WTC11 (cell line): ENCODE results near the gene CCDC107.

Experiments used
- ATF1 ChIP-seq: sonication (generic); formaldehyde crosslinking; IDR thresholded peaks from 2 replicates; pipeline ENCODE4 v1.8.1; 2023; ENCODE audit warnings: mild to moderate bottlenecking, moderate library complexity, missing genetic modification reagents
- CREB1 ChIP-seq: sonication (generic); formaldehyde crosslinking; IDR thresholded peaks from 2 replicates; pipeline ENCODE4 v1.8.0; 2023; ENCODE audit warnings: mild to moderate bottlenecking, missing genetic modification reagents
- CTCF ChIP-seq: fragments of 200-600 bp; IDR thresholded peaks from 2 replicates; pipeline ENCODE4 v1.8.0; 2022; ENCODE audit warnings: antibody characterized with exemption
- MLX ChIP-seq: sonication (generic); formaldehyde crosslinking; IDR thresholded peaks from 2 replicates; pipeline ENCODE4 v1.8.1; 2023; ENCODE audit warnings: mild to moderate bottlenecking, missing genetic modification reagents, moderate library complexity
- SMAD3 ChIP-seq: sonication (generic); formaldehyde crosslinking; IDR thresholded peaks from 2 replicates; pipeline ENCODE4 v1.8.0; 2022; ENCODE audit warnings: missing genetic modification reagents, mild to moderate bottlenecking, borderline replicate concordance
- ZBTB21 ChIP-seq: sonication (generic); formaldehyde crosslinking; IDR thresholded peaks from 2 replicates; pipeline ENCODE4 v1.8.1; 2023; ENCODE audit warnings: mild to moderate bottlenecking, missing genetic modification reagents, borderline replicate concordance
- ZNF263 ChIP-seq: sonication (generic); formaldehyde crosslinking; IDR thresholded peaks from 2 replicates; pipeline ENCODE4 v1.8.1; 2022; ENCODE audit warnings: low read depth, mild to moderate bottlenecking, moderate library complexity, missing genetic modification reagents
- ZNF512 ChIP-seq: sonication (generic); formaldehyde crosslinking; IDR thresholded peaks from 2 replicates; pipeline ENCODE4 v1.8.1; 2022; ENCODE audit warnings: missing genetic modification reagents, borderline replicate concordance
- TF ChIP-seq, protein P1 (sequence below): fragments of 250-450 bp; sonication (Bioruptor Pico); IDR thresholded peaks from 2 replicates; pipeline ENCODE4 v2.1.2; 2022; ENCODE audit warnings: mild to moderate bottlenecking, moderate library complexity
- TF ChIP-seq, protein P2 (sequence below): fragments of 250-450 bp; sonication (Bioruptor Pico); conservative IDR thresholded peaks from 2 replicates; pipeline ENCODE4 v1.9.0; 2021; ENCODE audit warnings: mild to moderate bottlenecking

DNA sequence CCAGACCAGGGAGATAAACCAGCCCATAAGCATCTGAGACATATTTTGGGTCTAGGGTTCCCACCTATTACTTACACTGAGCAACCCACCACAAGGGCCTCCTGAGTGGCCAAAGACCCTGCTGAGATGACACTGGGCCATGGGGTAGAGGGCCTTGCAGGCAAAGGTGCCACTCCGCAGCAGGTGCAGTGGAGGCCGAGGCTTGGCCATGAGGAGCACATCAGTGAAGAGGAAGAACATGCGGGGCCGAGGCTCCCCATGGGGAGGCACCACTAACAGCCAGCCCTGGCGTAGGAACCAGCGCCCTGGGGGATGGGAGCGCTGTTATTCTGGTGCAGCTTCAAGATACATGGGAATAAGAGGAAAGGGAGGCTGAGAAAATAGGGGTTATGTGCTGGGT lies 4.3 kb downstream of the CCDC107 start:
- no peak for TF ChIP-seq SMAD3 (CRISPR knock-in tag)
- TF ChIP-seq, protein P1, sequence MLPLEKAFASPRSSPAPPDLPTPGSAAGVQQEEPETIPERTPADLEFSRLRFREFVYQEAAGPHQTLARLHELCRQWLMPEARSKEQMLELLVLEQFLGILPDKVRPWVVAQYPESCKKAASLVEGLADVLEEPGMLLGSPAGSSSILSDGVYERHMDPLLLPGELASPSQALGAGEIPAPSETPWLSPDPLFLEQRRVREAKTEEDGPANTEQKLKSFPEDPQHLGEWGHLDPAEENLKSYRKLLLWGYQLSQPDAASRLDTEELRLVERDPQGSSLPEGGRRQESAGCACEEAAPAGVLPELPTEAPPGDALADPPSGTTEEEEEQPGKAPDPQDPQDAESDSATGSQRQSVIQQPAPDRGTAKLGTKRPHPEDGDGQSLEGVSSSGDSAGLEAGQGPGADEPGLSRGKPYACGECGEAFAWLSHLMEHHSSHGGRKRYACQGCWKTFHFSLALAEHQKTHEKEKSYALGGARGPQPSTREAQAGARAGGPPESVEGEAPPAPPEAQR (CRISPR knock-in tag), result no peak
- no peak for TF ChIP-seq ATF1 (CRISPR knock-in tag)
- TF ChIP-seq MLX, result no peak
- TF ChIP-seq ZNF263, result no peak
- TF ChIP-seq ZNF512, result no peak
- TF ChIP-seq CTCF, result no peak
- no peak for TF ChIP-seq CREB1
- no peak for TF ChIP-seq ZBTB21
- TF ChIP-seq, protein P2, sequence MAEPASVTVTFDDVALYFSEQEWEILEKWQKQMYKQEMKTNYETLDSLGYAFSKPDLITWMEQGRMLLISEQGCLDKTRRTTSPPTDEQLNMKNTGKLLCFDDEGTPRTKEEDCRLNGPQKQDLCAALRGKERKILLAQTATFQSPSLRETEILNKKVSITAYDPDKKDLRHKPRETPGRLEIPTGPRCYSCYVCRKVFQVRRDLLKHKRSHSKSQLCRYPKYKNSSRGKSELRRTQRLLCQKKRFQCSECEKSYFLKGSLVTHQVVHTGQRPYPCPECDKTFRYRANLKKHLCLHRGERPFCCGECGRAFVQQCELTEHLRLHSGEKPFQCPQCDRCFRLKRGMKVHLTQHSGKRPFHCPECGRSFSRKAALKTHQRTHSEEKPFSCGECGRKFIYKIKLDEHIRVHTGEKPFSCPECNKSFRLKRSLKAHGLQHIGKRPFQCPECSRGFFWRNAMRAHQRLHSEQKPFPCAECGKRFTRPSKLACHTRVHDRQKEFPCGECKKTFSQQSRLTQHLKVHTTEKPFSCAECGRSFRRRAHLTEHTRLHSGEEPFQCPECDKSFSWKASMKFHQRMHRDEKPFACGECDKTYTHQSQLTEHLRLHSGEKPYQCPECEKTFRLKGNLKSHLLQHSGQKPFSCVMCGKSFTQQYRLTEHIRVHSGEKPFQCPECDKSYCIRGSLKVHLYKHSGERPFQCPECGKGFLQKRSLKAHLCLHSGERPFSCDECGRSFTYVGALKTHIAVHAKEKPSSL (CRISPR knock-in tag), result no peak
